HG03460 (cell line): ENCODE measurements around the gene XKRX.

Experiments used
- ATAC-seq: cut with Tn5 transposase; IDR thresholded peaks from one replicate; pipeline ENCODE4 v1.9.1; 2021; ENCODE audit not compliant: unreplicated experiment

The XKRX gene

DNA sequence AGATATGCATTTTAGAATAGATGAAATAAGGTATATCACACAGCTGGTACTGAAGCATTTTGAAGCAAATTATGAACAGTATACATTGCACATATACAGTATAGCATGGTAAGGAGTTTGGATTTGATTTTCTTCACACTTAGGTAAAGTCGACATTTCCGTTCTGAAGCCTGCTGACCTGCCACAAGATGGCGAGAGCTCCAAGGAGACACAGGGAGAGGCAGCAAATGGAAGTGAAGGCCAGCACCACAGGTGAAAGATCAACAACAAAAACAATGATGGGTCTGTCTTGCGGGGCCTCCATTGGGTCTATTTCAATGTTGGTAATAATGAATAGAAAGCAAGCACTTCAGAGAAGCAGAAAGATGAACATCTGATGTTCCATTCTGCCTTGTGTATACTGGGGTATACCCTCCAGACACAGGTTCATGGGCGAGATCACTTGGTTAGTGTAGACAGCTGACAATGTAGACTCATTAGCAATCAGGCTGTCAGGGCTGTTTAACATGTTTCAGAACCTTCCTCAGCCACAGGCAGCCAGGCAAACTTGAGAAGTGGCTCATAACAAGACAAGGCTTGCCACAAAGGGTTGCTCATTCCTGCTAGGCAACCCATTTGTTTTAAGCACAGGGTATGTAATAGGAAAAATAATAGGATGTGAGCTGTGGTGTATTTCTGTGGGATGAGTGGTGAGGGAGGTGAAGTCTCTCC is 33.2 kb downstream of the XKRX start:
- ATAC-seq: no peak

DNA sequence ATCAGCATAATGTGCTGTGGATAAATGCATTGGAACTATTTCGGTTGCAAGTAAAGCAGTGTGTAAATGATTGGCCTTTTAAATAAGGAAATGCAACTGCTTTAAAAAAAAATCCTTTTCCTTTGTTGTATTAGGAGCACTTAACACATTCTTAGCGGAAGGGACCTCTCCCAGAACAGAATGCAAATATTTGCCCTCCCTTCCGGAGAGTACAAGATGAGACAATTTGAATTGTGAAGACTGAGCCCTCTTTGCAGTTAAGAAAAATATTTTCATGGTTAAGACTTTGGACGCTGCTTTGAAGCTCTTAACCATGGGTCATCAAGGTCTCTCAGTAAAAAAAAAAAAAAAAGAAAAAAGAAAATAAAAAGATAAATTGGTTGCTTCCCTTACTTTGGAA is 45.1 kb downstream of the XKRX start:
- ATAC-seq: no peak

DNA sequence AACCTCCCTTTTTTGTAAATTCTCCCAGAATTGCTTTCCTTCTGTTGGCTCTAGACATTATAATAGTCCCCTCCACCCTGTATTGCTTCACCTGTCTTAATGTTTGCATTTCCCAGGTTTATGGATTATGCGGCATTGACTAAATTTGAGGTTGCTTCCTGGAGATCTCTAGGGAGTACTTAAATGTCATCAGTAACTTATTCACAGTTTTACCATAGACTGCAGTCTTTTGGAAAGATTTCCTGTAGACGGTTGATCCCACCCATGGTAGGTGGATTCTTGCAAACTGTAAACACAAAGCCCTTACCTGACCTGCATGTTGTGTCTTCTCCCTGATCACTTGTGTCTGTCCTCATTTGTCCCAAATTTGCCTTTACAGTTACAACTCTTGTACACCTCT is 48.3 kb downstream of the XKRX start:
- ATAC-seq: no peak

DNA sequence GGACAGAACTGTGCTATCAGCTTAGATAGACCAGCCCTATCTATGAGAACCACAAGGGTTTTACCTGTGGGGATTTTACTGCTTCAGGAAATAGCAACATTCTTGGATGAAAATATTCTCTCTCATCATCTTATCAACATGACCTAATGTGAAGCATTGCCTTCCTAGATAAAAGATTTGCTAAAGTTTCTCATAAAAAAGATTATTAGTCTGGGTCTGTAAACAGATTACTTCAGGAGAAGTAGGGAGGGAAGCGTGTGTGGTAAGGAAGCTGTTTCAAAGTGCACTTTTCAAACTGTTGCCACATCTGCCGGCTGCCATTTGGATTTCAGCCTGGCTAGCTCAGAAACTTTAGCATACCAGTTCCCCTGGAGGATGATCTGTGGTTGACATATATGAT is 54.4 kb downstream of the XKRX start, which contains the start of gene NOX1:
NOX1 (minus strand) TSS at position 35 of the 400 bp plus-strand sequence. CDS start 220 bp downstream, outside the sequence.
- ATAC-seq: no peak

DNA sequence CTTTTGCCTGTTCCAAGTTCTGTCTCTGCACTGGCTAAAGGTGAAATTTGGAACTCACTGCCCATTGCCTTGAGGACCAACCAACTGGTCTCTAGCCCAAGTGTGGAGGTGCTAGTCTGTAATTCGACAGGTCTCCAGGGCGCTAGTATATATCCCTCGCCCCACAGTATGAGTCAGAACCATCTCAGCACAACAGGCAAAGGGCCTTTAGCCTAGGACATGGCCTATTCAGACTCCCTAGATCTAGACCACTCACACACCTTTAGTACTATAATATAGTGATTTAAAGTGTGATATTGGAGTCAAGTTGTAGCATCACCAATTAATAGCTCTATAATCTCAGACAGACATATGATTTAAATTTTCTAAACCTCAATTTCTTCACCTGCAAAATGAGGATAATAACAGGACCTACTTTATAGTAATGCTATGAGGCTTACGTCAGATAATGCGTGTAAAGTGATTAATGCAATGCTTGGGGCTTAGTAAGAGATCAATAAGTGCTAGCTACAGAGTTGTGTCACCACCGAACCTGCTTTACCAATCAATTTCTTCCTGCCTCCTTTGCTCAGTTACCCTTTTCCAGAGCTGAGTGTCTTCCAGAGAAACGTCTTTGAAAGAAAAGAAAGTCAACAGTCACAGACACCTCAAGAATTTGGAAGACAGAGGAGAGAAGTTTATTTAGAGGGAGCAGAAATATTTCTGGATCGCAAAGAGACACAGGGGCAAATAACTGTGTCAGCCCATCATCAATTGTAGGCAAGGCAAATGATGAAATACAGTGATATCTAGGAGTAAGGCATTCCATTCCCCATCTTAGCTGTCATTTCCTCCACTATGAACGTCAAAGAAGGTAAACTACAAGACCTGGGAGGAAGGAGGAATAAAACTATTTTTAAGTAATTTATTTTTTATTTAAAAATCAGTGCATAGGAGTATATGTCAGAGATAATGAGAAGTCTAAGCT is 56.8 kb downstream of the XKRX start:
- ATAC-seq: no peak

DNA sequence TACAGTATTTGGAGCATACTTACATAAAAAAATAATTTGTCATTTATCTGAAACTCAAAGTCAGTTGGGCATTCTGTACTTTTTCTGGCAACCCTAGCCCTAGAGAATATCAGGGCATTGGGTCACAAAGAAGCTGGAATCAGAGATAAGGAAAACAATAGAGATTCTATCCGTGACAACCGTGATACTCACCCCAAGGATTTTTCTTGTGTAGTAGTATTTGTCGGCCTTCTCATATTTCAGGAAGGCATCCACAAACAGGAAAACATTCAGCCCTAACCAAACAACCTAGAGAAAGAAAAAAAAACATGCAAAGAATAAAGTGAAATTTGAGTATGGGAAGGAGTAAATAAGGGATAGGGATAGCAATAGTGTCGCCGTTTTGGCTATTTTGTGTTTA is 58.2 kb downstream of the XKRX start:
- ATAC-seq: no peak

DNA sequence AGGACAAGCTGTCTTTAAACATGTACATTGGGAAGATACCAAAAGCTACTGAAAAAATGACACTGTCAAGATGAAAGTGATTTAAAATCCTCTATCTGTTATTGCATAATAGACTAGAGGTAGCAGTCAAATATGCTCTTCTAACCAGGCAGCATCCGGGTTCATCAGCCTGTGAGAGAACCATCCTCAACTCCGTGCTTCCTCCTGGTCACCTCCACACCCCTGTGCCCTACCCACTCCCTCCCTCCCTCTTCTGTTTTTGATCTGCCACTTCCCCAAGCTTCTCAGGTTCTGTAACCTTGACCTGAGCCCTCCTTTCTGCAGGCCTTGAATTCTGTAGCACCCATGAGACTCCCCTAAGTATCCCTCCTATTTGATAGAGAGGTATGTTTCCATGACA is 60.4 kb downstream of the XKRX start:
- ATAC-seq: no peak

DNA sequence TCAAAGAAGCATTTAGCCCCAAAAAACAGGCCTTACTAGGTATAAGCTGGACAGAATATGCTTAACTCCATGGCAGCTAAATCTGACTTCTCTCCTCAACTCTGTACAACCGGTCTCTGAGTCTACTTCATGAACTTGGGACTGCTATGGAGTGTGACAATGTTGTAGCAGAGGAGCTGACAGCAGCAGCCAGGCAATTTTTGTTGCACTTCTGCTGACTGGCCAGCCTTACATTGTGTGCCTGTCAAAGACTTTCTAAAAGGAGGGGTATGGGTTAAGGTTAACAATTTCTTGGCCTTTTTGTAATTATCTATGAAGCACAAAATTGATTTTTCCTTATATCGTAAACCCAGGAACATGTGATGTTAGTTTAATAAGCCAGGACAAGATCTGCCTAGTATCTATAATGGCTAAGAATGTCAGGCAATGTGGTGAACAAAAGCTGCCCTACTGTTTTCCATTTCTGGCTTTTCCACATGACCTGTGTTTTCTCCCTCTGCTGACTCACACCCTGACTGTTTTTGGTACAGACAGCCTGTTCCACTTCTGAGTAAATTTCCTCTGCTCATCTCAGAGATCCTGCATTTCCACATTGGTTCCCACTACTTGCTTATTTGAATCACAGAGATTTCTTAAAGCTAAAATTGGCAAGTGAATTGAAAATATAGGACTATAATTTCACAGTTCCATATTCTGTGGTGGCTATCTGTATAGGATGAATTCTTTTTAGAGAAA is 63.9 kb downstream of the XKRX start:
- ATAC-seq: no peak
